Epithelial cell of esophagus (primary cell): ENCODE measurements around the gene HNF1B.
"Not testable (repeated sequence)": the region's sequence is repeated elsewhere in the genome, so short reads cannot be mapped to it uniquely, and the experiment has no call there.

Experiments used
- DNase-seq: peaks from one replicate; pipeline ENCODE4 v3.0.0; 2010; ENCODE audit warnings: low read depth
- H3K4me3 ChIP-seq: 2 replicates; pipeline ENCODE4 v1.5.1; 2011; ENCODE audit warnings: mild to moderate bottlenecking, low read length, control low read depth
- CTCF ChIP-seq: IDR thresholded peaks from 2 replicates; pipeline ENCODE4 v1.5.1; 2011; ENCODE audit warnings: low read depth, mild to moderate bottlenecking, low read length, control low read depth, inconsistent platforms; ENCODE audit not compliant: insufficient read depth; ENCODE audit errors: missing control alignments

Gene HNF1B

GRCh38 chr17:37689317-37689716 is 55.5 kb downstream of the HNF1B start:
- no peak for TF ChIP-seq CTCF
- H3K4me3 ChIP-seq: no peak overlapping the region
- no peak for DNase-seq

DNA sequence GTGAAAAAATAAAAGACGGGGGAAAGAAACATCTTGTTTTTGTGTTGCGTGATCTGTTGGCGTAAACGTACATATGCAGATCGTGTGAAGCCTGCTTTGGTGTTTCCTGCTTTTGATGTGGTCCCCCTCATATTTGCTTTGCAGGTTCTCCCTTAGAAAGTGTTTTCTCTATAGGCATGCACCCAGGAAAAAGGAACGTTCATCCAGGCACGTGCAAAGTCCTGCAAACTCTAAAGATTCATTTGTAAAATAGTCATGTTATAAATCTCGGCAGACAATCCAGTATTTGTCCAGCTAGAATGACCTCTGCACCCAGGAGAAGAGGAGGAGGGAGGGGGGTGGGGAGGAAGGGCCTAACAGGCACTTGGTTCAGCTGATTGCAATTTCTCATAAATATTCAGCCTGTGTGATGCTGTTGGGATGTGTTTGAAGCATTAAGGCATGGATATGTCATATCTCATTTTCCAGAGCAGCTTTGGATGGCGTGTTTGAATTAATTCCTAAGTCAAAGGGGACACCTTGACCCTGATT is 61.3 kb downstream of the HNF1B start:
- DNase-seq: no peak
- no peak overlapping the region for H3K4me3 ChIP-seq
- TF ChIP-seq CTCF: no peak

GRCh38 chr17:37682007-37682406 is 62.9 kb downstream of the HNF1B start:
- no peak overlapping the region for H3K4me3 ChIP-seq
- no peak for TF ChIP-seq CTCF
- no peak for DNase-seq

- DNase-seq: not testable (repeated sequence)
Measured at GRCh38 chr17:37679995-37680394, 64.9 kb downstream of the HNF1B start.

GRCh38 chr17:37678036-37678435 is 66.8 kb downstream of the HNF1B start:
- no peak for TF ChIP-seq CTCF
- no peak for DNase-seq
- no peak overlapping the region for H3K4me3 ChIP-seq

More at GRCh38 chr17:37679995-37680394, 64.9 kb downstream of the HNF1B start:
- H3K4me3 ChIP-seq: not testable (repeated sequence)

GRCh38 chr17:37677021-37677420 is 67.8 kb downstream of the HNF1B start:
- DNase-seq: no peak
- no peak for TF ChIP-seq CTCF
- H3K4me3 ChIP-seq: no peak overlapping the region

DNA sequence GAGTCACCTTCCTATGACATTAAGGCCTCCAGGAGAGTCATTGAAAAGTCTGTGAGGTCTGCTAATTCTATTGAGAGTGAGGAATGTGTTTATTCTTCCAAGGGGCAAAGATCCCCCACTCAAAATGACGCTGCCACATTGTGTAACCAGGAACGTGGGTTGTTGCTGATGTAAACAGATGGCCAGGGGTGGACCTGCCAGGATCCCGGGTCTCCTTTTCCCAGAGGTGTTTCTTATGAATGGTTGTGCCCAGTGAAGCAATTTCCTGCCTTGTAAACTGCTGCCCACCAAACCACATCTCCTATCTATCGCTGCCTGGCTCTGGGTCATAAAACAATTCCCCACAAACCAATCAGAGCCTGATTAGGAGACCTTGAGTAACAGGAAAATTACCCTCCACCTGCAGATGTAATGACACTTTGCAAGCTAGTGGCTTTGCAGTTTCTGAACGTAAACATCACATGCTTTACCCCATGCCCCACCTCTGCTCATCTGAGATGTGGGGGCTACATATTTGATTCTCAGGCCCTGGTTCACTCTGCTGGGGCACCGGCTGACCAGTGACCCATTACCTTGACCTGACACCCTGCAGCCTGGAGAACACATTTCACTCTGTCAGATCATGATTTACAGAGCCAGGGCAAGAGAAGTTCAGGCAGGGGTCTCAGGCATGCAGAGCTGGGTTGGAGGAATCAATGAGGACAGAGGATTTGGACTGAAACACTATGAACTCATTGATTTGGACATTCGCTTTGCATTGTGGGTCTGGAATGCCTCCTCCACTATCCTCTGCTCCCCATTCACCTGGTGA is 68.5 kb downstream of the HNF1B start:
- no peak for DNase-seq
- no peak for TF ChIP-seq CTCF
- H3K4me3 ChIP-seq: no peak overlapping the region
